HepG2 (cell line): ENCODE results near the gene ZFYVE21. TPM values are rescaled to one million over a fixed set of nuclear protein-coding genes. Genes with fewer than 3 reads are reported as not detected.

Source experiments
- HNRNPL ChIP-seq: fragments of 200-400 bp; formaldehyde crosslinking; IDR thresholded peaks from 2 replicates; pipeline ENCODE4 v1.6.1; 2017; ENCODE audit warnings: mild to moderate bottlenecking, low read depth, low read length
- MED8 ChIP-seq: sonication (generic); formaldehyde crosslinking; IDR thresholded peaks from 2 replicates; pipeline ENCODE4 v1.8.1; 2023; ENCODE audit warnings: mild to moderate bottlenecking, missing genetic modification reagents; ENCODE audit not compliant: insufficient replicate concordance
- NCOA2 ChIP-seq: sonication (generic); formaldehyde crosslinking; IDR thresholded peaks from 2 replicates; pipeline ENCODE4 v1.8.0; 2022; ENCODE audit warnings: inconsistent platforms
- NFRKB ChIP-seq: fragments of 450-650 bp; IDR thresholded peaks from 2 replicates; pipeline ENCODE4 v1.6.1; 2017
- PATZ1 ChIP-seq: sonication (generic); formaldehyde crosslinking; IDR thresholded peaks from 2 replicates; pipeline ENCODE4 v1.4.0; 2020; ENCODE audit warnings: missing genetic modification reagents
- SIX1 ChIP-seq: sonication (generic); formaldehyde crosslinking; IDR thresholded peaks from 2 replicates; pipeline ENCODE4 v1.4.0; 2020; ENCODE audit warnings: missing genetic modification reagents, borderline replicate concordance
- STAT5B ChIP-seq: sonication (generic); formaldehyde crosslinking; IDR thresholded peaks from 2 replicates; pipeline ENCODE4 v1.4.0; 2020; ENCODE audit warnings: missing genetic modification reagents
- TEAD3 ChIP-seq: optimal IDR thresholded peaks from 2 replicates; pipeline ENCODE3; 2016; ENCODE audit warnings: borderline replicate concordance
- ZFYVE20 ChIP-seq: sonication (generic); formaldehyde crosslinking; IDR thresholded peaks from 2 replicates; pipeline ENCODE4 v1.8.0; 2023; ENCODE audit warnings: low read depth, mild to moderate bottlenecking, moderate library complexity, missing genetic modification reagents, borderline replicate concordance
- ZNF556 ChIP-seq: sonication (generic); formaldehyde crosslinking; IDR thresholded peaks from 2 replicates; pipeline ENCODE4 v1.4.0; 2020; ENCODE audit warnings: mild to moderate bottlenecking, missing genetic modification reagents, borderline replicate concordance
- ZNF672 ChIP-seq: sonication (generic); formaldehyde crosslinking; IDR thresholded peaks from 2 replicates; pipeline ENCODE4 v1.8.1; 2022; ENCODE audit warnings: missing genetic modification reagents
- ZNF761 ChIP-seq: sonication (generic); formaldehyde crosslinking; conservative IDR thresholded peaks from 2 replicates; pipeline ENCODE4 v1.4.0; 2020; ENCODE audit warnings: mild to moderate bottlenecking, missing genetic modification reagents
- ZNF878 ChIP-seq: sonication (generic); formaldehyde crosslinking; IDR thresholded peaks from 2 replicates; pipeline ENCODE4 v1.8.1; 2023; ENCODE audit warnings: mild to moderate bottlenecking, missing genetic modification reagents, moderate library complexity
- polyA plus RNA-seq, 8 experiments: library from polyadenylated mRNA; depleted of rRNA in 3 of 8; stranded (reverse) in 7 of 8; unstranded in 1 of 8; fragments of >200 nt; fragmentation: Illumina TruSeq in 4 of 8; extraction: Trizol in 4 of 8; gene quantifications; 2 replicates each; pipeline versions ENCODE4 v1.2.1 to v1.2.3, GENCODE V29; 2011 to 2016; ENCODE audit warnings: low read depth in 4 of 8, missing spikeins in 1 of 8, mixed read lengths in 1 of 8; ENCODE audit not compliant: insufficient read depth in 1 of 8
- total RNA-seq, 5 experiments: library from RNA; depleted of rRNA; stranded (reverse); fragments of >200 nt; fragmentation: Illumina TruSeq; extraction: Trizol; gene quantifications; 2 replicates each; pipeline ENCODE4 v1.2.3, GENCODE V29; 2016; ENCODE audit warnings: low read depth in 1 of 5
- TF ChIP-seq, protein P1 (sequence below): sonication (generic); formaldehyde crosslinking; IDR thresholded peaks from 2 replicates; pipeline ENCODE4 v1.8.0; 2022; ENCODE audit warnings: missing genetic modification reagents, low read depth, mild to moderate bottlenecking, borderline replicate concordance

Gene ZFYVE21
- total and polyA plus RNA-seq, 2 of the 13 experiments (the other 11 are each of a cell fraction or from before 2014, with no cell fraction given): 34.3 to 34.4 TPM

DNA sequence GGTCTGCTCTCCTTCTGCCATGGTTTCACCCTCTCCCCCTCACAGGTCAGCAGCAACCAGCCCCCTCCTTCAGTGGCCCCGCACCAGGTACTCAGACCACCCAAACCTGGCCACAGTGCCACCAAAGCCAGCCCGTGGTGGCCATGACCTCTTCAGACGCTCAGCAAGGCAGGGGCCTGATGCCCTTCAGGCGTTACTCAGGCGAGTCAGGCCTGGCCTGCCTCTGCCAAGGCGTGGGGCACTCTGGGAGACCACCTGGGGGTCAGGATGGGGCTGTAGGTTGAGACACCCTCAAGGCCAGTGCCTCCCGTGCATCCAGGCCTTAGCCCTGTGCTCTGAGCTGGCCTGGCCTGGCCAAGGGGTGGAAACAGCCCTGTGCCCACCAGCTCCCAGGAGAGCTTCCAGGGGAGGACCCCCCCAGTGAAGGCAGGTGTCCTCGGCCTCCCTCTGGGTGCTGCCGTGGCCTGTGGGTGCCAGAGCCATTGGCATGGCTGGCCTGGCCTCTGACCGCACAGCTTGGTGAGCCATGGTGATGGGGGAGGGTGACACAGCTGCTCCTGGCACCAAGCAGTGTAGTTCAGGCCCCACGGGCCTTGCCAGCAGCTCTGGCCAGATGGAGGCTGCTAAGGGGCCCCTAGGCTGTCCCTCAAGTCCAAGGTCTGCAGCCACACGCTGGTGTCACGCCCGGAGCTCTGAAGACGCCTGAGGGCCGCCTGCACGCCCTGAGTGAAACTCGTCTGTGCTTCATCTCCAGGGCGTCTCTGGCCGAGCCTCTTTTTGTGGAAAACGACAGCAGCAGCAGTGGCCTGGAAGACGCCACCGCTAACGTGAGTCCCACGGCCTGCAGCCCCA lies 15.5 kb upstream of the ZFYVE21 start (continued):
- no peak for TF ChIP-seq ZFYVE20 (CRISPR knock-in tag)
- TF ChIP-seq MED8: no peak
- TF ChIP-seq PATZ1 (CRISPR knock-in tag): no peak
- TF ChIP-seq NCOA2 (CRISPR knock-in tag): no peak
- TF ChIP-seq, protein P1, sequence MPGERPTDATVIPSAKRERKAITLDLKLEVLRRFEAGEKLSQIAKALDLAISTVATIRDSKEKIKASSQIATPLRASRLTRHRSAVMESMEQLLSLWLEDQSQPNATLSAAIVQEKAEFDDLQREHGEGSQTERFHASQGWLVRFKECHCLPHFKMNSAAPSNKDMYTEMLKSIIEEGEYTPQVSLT: no peak
- TF ChIP-seq STAT5B (CRISPR knock-in tag): no peak
- TF ChIP-seq TEAD3: no peak
- no peak for TF ChIP-seq ZNF556 (CRISPR knock-in tag)
- TF ChIP-seq ZNF878 (CRISPR knock-in tag): no peak
- no peak for TF ChIP-seq HNRNPL
- TF ChIP-seq ZNF761: no peak
- no peak for TF ChIP-seq ZNF672 (CRISPR knock-in tag)
- no peak for TF ChIP-seq NFRKB
- no peak for TF ChIP-seq SIX1 (CRISPR knock-in tag)
